Measurements from ENCODE around the gene FAM187B.

Gene FAM187B

GRCh38 chr19:35195830-35196229, 32.7 kb downstream of the FAM187B start:
- no peak for ATAC-seq

DNA sequence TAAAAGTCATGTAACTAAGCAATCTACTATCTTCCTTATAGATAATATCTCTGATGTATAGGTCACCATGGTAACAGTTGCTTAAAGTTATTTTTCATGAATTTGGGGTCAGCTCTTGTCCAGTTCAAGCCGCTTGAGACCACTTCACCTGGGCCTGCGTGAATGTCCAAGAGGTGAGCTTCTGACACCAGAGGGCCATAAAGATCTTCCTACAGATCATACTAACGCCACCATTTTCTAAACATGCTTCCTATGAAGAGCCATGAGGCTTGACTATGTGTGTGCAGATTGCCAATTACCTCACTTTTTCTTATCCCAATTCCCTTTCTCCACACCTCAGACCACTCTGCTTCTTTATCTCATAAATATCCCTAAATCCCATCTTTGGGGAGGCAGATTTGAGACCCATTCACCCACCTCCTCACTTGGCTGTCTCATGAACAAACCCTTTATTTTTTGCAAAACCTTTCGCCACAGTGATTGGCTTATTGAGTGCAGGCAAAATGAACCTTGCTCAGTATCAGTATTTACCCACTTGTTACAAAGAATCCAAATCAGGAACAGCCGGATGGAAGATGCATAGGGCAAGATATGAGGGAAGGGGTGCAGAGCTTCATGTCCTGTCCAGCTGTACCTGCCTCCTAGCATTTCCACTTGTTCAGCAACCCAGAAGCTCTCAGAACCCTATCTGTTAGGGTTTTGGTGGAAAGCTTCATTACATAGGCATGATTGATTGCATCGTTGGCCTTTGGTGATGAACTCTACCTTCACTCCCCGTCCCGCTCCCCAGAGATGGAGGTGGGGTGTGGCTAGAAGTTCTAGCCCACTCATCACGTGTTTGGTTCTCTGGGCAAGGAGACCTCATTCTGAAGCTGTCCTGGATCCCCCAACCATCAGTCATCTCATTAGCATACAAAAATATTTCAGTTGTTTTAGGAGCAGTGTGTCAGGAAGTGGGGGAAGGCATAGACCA, 34.2 kb downstream of the FAM187B start:
- H3K4me3 Mint-ChIP-seq, result no peak overlapping the region
- no peak overlapping the region for H3K27ac Mint-ChIP-seq
- ATAC-seq, result no peak
- H3K9me3 Mint-ChIP-seq, result peaks cover 8 to 14% of the 10 kb centered on the region in 2 donors
- no peak for DNase-seq
- no peaks in the 10 kb centered on the region for H3K27me3 Mint-ChIP-seq
- H3K4me1 Mint-ChIP-seq, result peaks cover 14% of the 10 kb centered on the region

More at GRCh38 chr19:35195830-35196229, 32.7 kb downstream of the FAM187B start:
- H3K4me3 Mint-ChIP-seq, result no peak overlapping the region
- no peak overlapping the region for H3K27ac Mint-ChIP-seq
- no peak for DNase-seq
- peaks cover 20% of the 10 kb centered on the region for H3K4me1 Mint-ChIP-seq
- peaks cover 8 to 14% of the 10 kb centered on the region in 2 donors for H3K9me3 Mint-ChIP-seq
- no peaks in the 10 kb centered on the region for H3K27me3 Mint-ChIP-seq

GRCh38 chr19:35184884-35185283, 43.7 kb downstream of the FAM187B start:
- no peak overlapping the region for H3K27ac Mint-ChIP-seq
- no peaks in the 10 kb centered on the region for H3K27me3 Mint-ChIP-seq
- peaks cover 12% of the 10 kb centered on the region for H3K4me1 Mint-ChIP-seq
- DNase-seq, result no peak
- peaks cover 4 to 19% of the 10 kb centered on the region in 2 donors for H3K9me3 Mint-ChIP-seq
- no peak overlapping the region for H3K4me3 Mint-ChIP-seq
- no peak for ATAC-seq

GRCh38 chr19:35184267-35184666, 44.3 kb downstream of the FAM187B start:
- no peak overlapping the region for H3K27ac Mint-ChIP-seq
- ATAC-seq (no peak), DNase-seq (no peak)
- H3K27me3 Mint-ChIP-seq, result no peaks in the 10 kb centered on the region
- no peak overlapping the region for H3K4me3 Mint-ChIP-seq
- peaks cover 18% of the 10 kb centered on the region for H3K4me1 Mint-ChIP-seq
- H3K9me3 Mint-ChIP-seq, result peaks cover 4 to 19% of the 10 kb centered on the region in 2 donors

DNA sequence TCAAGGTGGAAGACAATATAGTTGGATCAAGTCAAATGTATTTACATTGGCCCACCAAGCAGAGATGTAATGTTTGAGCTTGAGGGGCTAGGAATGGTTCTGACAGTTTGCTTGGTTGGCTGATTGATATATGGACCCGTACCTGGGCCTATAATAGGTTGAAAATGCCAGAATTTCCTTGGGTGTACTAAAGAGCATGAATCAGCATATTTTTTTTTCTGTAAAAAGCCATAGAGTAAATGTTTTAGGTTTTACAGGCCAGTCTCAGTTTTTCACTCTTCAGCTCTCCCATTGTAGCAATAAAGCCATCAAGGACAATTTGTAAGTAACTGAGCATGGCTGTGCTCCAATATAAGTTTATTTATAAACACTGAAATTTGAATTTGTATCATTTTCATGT, 47.2 kb downstream of the FAM187B start:
- Mint-ChIP-seq H3K4me1 (peaks cover 40% of the 10 kb centered on the region), H3K27me3 (no peaks in the 10 kb centered on the region), H3K9me3 (peaks cover 18 to 33% of the 10 kb centered on the region in 2 donors), H3K27ac (no peak overlapping the region), H3K4me3 (no peak overlapping the region)
- ATAC-seq (no peak), DNase-seq (no peak)

GRCh38 chr19:35179830-35180229, 48.7 kb downstream of the FAM187B start:
- ATAC-seq (no peak), DNase-seq (no peak)
- peaks cover 52% of the 10 kb centered on the region for H3K4me1 Mint-ChIP-seq
- no peak overlapping the region for H3K27ac Mint-ChIP-seq
- H3K27me3 Mint-ChIP-seq, result no peaks in the 10 kb centered on the region
- peak overlapping the region in 1 of 2 donors; percentile 24 for H3K4me3 Mint-ChIP-seq
- H3K9me3 Mint-ChIP-seq, result peaks cover 18 to 30% of the 10 kb centered on the region in 2 donors

- no peak for DNase-seq
- Mint-ChIP-seq H3K27me3 (no peaks in the 10 kb centered on the region), H3K27ac (no peak overlapping the region), H3K9me3 (peaks cover 18 to 23% of the 10 kb centered on the region in 2 donors), H3K4me1 (peaks cover 53% of the 10 kb centered on the region), H3K4me3 (no peak overlapping the region)
- no peak for ATAC-seq
Observed at GRCh38 chr19:35178701-35179100, 49.8 kb downstream of the FAM187B start.

DNA sequence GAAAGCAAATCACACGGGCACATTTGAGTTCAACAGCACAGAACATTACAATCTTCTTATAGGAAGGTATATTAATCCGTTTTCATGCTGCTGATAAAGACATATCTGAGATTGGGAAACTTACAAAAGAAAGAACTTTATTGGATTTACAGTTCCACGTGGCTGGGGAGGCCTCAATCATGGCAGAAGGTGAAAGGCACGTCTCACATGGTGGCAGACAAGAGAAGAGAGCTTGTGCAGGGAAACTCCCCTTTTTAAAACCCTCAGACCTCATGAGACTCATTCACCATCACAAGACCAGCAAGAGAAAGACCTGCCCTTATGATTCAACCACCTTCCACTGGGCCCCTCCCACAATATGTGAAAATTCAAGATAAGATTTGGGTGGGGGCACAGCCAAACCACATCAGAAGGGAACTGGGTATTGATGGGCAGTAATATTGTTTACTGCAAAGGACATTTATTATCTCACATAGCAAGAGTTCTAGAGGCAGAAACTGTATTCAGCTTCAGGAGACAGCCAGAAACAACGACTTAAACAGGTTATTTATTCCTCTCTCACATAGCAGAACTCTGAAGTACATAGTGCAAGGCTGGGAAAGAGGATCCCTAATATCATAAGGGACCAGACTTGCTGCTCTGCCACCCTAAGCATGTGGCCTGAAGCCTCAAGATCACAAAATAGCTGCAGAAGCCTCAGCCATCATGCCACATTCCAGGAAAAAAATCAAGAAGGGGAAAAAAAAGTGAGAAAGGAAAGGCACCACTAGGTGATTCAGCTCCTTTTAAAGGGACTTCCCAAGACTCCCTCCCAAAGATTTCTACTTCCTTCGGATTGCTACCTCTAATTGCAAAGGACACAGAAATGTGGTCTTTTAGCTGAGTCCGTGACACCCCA, 50.9 kb downstream of the FAM187B start:
- H3K4me3 Mint-ChIP-seq, result no peak overlapping the region
- H3K4me1 Mint-ChIP-seq, result peaks cover 48% of the 10 kb centered on the region
- ATAC-seq (no peak), DNase-seq (no peak)
- peaks cover 14 to 17% of the 10 kb centered on the region in 2 donors for H3K9me3 Mint-ChIP-seq
- H3K27ac Mint-ChIP-seq, result no peak overlapping the region
- no peaks in the 10 kb centered on the region for H3K27me3 Mint-ChIP-seq

DNA sequence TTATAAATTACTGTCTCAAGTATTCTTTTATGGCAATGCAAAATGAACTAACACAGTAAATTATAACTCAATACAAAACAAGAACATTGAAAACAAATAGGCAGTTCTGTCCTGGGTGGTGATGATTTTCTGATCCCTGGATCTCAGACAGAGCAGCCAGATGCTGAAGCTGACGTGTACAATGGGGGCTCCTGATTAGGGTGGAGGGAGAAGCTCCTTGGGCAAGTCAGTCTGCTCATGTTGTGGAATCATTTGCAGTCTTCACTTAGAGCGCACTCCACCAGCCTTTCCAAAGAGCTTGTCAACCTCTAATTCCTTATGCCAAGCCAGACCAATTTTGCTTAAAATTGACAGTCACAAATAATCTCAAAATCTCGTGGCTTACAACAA, 52.4 kb downstream of the FAM187B start:
- DNase-seq (no peak), ATAC-seq (no peak)
- Mint-ChIP-seq H3K9me3 (peaks cover 14% of the 10 kb centered on the region in 2 donors), H3K4me3 (no peak overlapping the region), H3K27me3 (no peaks in the 10 kb centered on the region), H3K27ac (no peak overlapping the region), H3K4me1 (peaks cover 55% of the 10 kb centered on the region)

All from stimulated activated naive CD8-positive, alpha-beta T cell treated with anti-CD3 and anti-CD28 coated beads, Interleukin-15, amount 100 ng/mL, for 72 hours (primary cell).